OCI-LY7 (cell line): Measurements from ENCODE around the gene CNP. TPM values are rescaled to one million over a fixed set of nuclear protein-coding genes. Genes with fewer than 3 reads are reported as not detected.

Experiments used
- BruUV-seq: library from RNA; stranded (reverse); fragments of 400-500 nt; replicated peaks from 2 replicates; lab custom pipeline; 2021; lab: Mats Ljungman, UMichigan
- CTCF ChIA-PET: fragments of 300-600 bp; sonication (Branson Sonifier 250); formaldehyde crosslinking; loops from one replicate; lab custom pipeline; 2022; ENCODE audit warnings: antibody characterized with exemption; ENCODE audit not compliant: unreplicated experiment; lab: Charles Lee
- POLR2A ChIA-PET: fragments of 300-600 bp; sonication (Branson Sonifier 250); formaldehyde crosslinking; loops from one replicate; lab custom pipeline; 2022; ENCODE audit warnings: antibody characterized with exemption; lab: Charles Lee
- DNase-seq: peaks from one replicate; pipeline ENCODE4 v3.0.0-alpha.2; 2015; ENCODE audit warnings: low spot score
- H2AFZ ChIP-seq: fragments of 200-600 bp; sonication (generic), shearing (Covaris generic); 2 replicates; pipeline ENCODE4 v1.6.1; 2014; ENCODE audit warnings: mild to moderate bottlenecking, antibody characterized with exemption, low read length, moderate library complexity
- H3K27ac ChIP-seq: fragments of 200-600 bp; sonication (generic); 2 replicates; pipeline ENCODE4 v1.5.1; 2014; ENCODE audit warnings: mixed run types, low read depth, mild to moderate bottlenecking, moderate library complexity, low read length, inconsistent platforms; ENCODE audit not compliant: poor library complexity, severe bottlenecking
- H3K36me3 ChIP-seq: fragments of 200-600 bp; sonication (generic); 2 replicates; pipeline ENCODE4 v1.6.1; 2014; ENCODE audit warnings: mild to moderate bottlenecking, antibody characterized with exemption, low read length, moderate library complexity, mixed read lengths; ENCODE audit not compliant: insufficient read depth
- H3K4me1 ChIP-seq: fragments of 200-600 bp; sonication (generic); 2 replicates; pipeline ENCODE4 v1.5.1; 2014; ENCODE audit warnings: mild to moderate bottlenecking, low read length; ENCODE audit not compliant: insufficient read depth, poor library complexity, severe bottlenecking
- H3K4me2 ChIP-seq: fragments of 200-600 bp; sonication (generic); 2 replicates; pipeline ENCODE4 v1.6.1; 2014; ENCODE audit warnings: mild to moderate bottlenecking, low read length
- H3K4me3 ChIP-seq: fragments of 200-600 bp; sonication (generic); 2 replicates; pipeline ENCODE4 v1.5.1; 2014; ENCODE audit warnings: mild to moderate bottlenecking, low read depth, low read length; ENCODE audit not compliant: poor library complexity, severe bottlenecking
- H3K79me2 ChIP-seq: fragments of 200-600 bp; sonication (generic); 2 replicates; pipeline ENCODE4 v1.6.1; 2016; ENCODE audit warnings: low read depth, mild to moderate bottlenecking, low read length, moderate library complexity, mixed read lengths; ENCODE audit not compliant: insufficient read depth
- H3K9me2 ChIP-seq: fragments of 200-600 bp; sonication (generic); 2 replicates; pipeline ENCODE4 v1.6.1; 2016; ENCODE audit warnings: mild to moderate bottlenecking, low read length, mixed read lengths; ENCODE audit not compliant: insufficient read depth
- H3K9me3 ChIP-seq: fragments of 200-600 bp; sonication (generic); 2 replicates; pipeline ENCODE4 v1.6.1; 2014; ENCODE audit warnings: mild to moderate bottlenecking, mixed run types, low read length, mixed read lengths
- H4K20me1 ChIP-seq: fragments of 200-600 bp; sonication (generic); 2 replicates; pipeline ENCODE4 v1.6.1; 2014; ENCODE audit warnings: mild to moderate bottlenecking, antibody characterized with exemption, low read length, moderate library complexity, mixed read lengths; ENCODE audit not compliant: insufficient read depth
- CTCF ChIP-seq: fragments of 200-600 bp; sonication (generic); conservative IDR thresholded peaks from 2 replicates; pipeline ENCODE4 v1.5.1; 2014; ENCODE audit warnings: mild to moderate bottlenecking, antibody characterized with exemption, low read length, moderate library complexity, mixed read lengths
- EZH2phosphoT487 ChIP-seq: fragments of 200-600 bp; sonication (generic); IDR thresholded peaks from 2 replicates; pipeline ENCODE4 v1.6.1; 2018; ENCODE audit warnings: low read depth, borderline replicate concordance, mild to moderate bottlenecking, mixed run types, antibody characterized with exemption, low read length, moderate library complexity, mixed read lengths
- intact Hi-C: fragments of 100-400 bp; cut with micrococcal nuclease; formaldehyde crosslinking; loops from one replicate; pipeline ENCODE4 v1.10.0; 2022; ENCODE audit not compliant: unreplicated experiment
- total RNA-seq, 2 experiments: library from RNA; depleted of rRNA in 1 of 2; stranded (reverse); fragments of >200 nt in 1 of 2; shearing (Covaris generic) in 1 of 2; gene quantifications; 2 replicates each; pipeline ENCODE4 v1.2.3, GENCODE V29; 2014 to 2022

Gene CNP
- total RNA-seq, 2 experiments from 2014 or later, result 34.1 to 50.6 TPM

- no peak overlapping the region for H2AFZ ChIP-seq
- H3K36me3 ChIP-seq, result peaks cover 46% of the 10 kb centered on the region
- DNase-seq, result no peak
- peaks cover 7% of the 10 kb centered on the region; the same call in 1 of the 2 replicates for H3K79me2 ChIP-seq
- no peak overlapping the region for H3K4me2 ChIP-seq
- H4K20me1 ChIP-seq, result no peaks in the 10 kb centered on the region
- peaks cover 17% of the 10 kb centered on the region for H3K4me1 ChIP-seq
- no peaks in the 10 kb centered on the region for H3K9me2 ChIP-seq
- POLR2A ChIA-PET, result interaction anchor here (1.0 kb wide), 1 partner anchor 26 kb away, joined by 3 read pairs; no protein-coding TSS in a partner anchor
- H3K4me3 ChIP-seq, result no peak overlapping the region
- intact Hi-C loops, result no loop called here
- no TSS peak for BruUV-seq
- CTCF ChIA-PET, result no interaction called here
- H3K27ac ChIP-seq, result no peak overlapping the region
- H3K9me3 ChIP-seq, result no peaks in the 10 kb centered on the region
- no peak for TF ChIP-seq EZH2phosphoT487
- no peak for TF ChIP-seq CTCF
These were observed 2.1 kb downstream of the CNP start for GRCh38 chr17:41968676-41969075.

- Histone ChIP-seq H3K4me3 (no peak overlapping the region), H3K36me3 (peaks cover 68% of the 10 kb centered on the region), H3K4me1 (peaks cover 11% of the 10 kb centered on the region), H3K4me2 (no peak overlapping the region), H3K27ac (no peak overlapping the region), H4K20me1 (no peaks in the 10 kb centered on the region), H2AFZ (no peak overlapping the region), H3K79me2 (peaks cover 7% of the 10 kb centered on the region; the same call in 1 of the 2 replicates), H3K9me3 (no peaks in the 10 kb centered on the region), H3K9me2 (no peaks in the 10 kb centered on the region)
- no peak for TF ChIP-seq CTCF
- TF ChIP-seq EZH2phosphoT487, result no peak
- BruUV-seq, result no TSS peak
- CTCF ChIA-PET, result no interaction called here
- intact Hi-C loops, result no loop called here
- DNase-seq, result no peak
- POLR2A ChIA-PET, result no interaction called here
These were observed 4.3 kb downstream of the CNP start for GRCh38 chr17:41970901-41971331.

GRCh38 chr17:41971721-41972523 lies 5.3 kb downstream of the CNP start:
- Histone ChIP-seq H2AFZ (no peak overlapping the region), H3K27ac (no peak overlapping the region), H3K79me2 (peaks cover 7% of the 10 kb centered on the region; the same call in 1 of the 2 replicates), H3K9me2 (no peaks in the 10 kb centered on the region), H4K20me1 (no peaks in the 10 kb centered on the region), H3K36me3 (peaks cover 78% of the 10 kb centered on the region), H3K4me1 (peaks cover 8% of the 10 kb centered on the region), H3K4me3 (no peak overlapping the region), H3K4me2 (no peak overlapping the region), H3K9me3 (no peaks in the 10 kb centered on the region)
- ChIA-PET POLR2A (interaction anchor here (0.7 kb wide), 1 partner anchor 41 kb away, joined by 3 read pairs; the partner anchor contains the start of gene ODAD4), CTCF (no interaction called here)
- no peak for DNase-seq
- no TSS peak for BruUV-seq
- no peak for TF ChIP-seq EZH2phosphoT487
- intact Hi-C loops, result no loop called here
